OCI-LY1 (cell line): ENCODE results near the gene HMCES.

Experiments
- H2AFZ ChIP-seq: fragments of 200-600 bp; sonication (generic), shearing (Covaris generic); 2 replicates; pipeline ENCODE4 v1.6.0; 2014; ENCODE audit warnings: antibody characterized with exemption, mild to moderate bottlenecking, low read length
- H3F3A ChIP-seq: fragments of 200-600 bp; sonication (generic), shearing (Covaris generic); 2 replicates; pipeline ENCODE4 v1.6.0; 2014; ENCODE audit warnings: mild to moderate bottlenecking, antibody characterized with exemption, low read length, moderate library complexity; ENCODE audit not compliant: insufficient read depth
- H3K27ac ChIP-seq: fragments of 200-600 bp; sonication (generic); 2 replicates; pipeline ENCODE4 v1.5.1; 2014; ENCODE audit warnings: low read length, mixed run types, mild to moderate bottlenecking, low read depth; ENCODE audit not compliant: poor library complexity, severe bottlenecking
- H3K27me3 ChIP-seq: fragments of 200-600 bp; sonication (generic); 2 replicates; pipeline ENCODE4 v1.6.0; 2014; ENCODE audit warnings: antibody characterized with exemption, mild to moderate bottlenecking, low read length, moderate library complexity; ENCODE audit not compliant: insufficient read depth
- H3K36me3 ChIP-seq: fragments of 200-600 bp; sonication (generic); 2 replicates; pipeline ENCODE4 v1.6.1; 2014; ENCODE audit warnings: mild to moderate bottlenecking, antibody characterized with exemption, low read length, moderate library complexity, mixed read lengths; ENCODE audit not compliant: insufficient read depth
- H3K4me1 ChIP-seq: fragments of 200-600 bp; sonication (generic); 2 replicates; pipeline ENCODE4 v1.5.1; 2014; ENCODE audit warnings: mild to moderate bottlenecking, low read length, moderate library complexity; ENCODE audit not compliant: insufficient read depth, severe bottlenecking
- H3K4me2 ChIP-seq: fragments of 200-600 bp; sonication (generic), shearing (Covaris generic); 2 replicates; pipeline ENCODE4 v1.6.1; 2014; ENCODE audit warnings: low read length
- H3K4me3 ChIP-seq: fragments of 200-600 bp; sonication (generic); 2 replicates; pipeline ENCODE4 v1.5.1; 2014; ENCODE audit warnings: low read length, low read depth, mild to moderate bottlenecking, mixed read lengths; ENCODE audit not compliant: poor library complexity, severe bottlenecking
- H3K79me2 ChIP-seq: fragments of 200-600 bp; shearing (Covaris generic); 2 replicates; pipeline ENCODE4 v1.6.1; 2016; ENCODE audit warnings: mixed run types, low read length, mixed read lengths; ENCODE audit not compliant: insufficient read depth
- H3K9ac ChIP-seq: fragments of 200-600 bp; sonication (generic), shearing (Covaris generic); 2 replicates; pipeline ENCODE4 v1.6.1; 2014; ENCODE audit warnings: mild to moderate bottlenecking, low read length, mixed read lengths
- H3K9me2 ChIP-seq: fragments of 200-600 bp; sonication (generic), shearing (Covaris generic); 2 replicates; pipeline ENCODE4 v1.6.1; 2014; ENCODE audit warnings: low read depth, mild to moderate bottlenecking, low read length, mixed read lengths
- H3K9me3 ChIP-seq: fragments of 200-600 bp; shearing (Covaris generic); 2 replicates; pipeline ENCODE4 v1.6.1; 2014; ENCODE audit warnings: low read length, mixed read lengths
- H4K20me1 ChIP-seq: fragments of 200-600 bp; sonication (generic), shearing (Covaris generic); 2 replicates; pipeline ENCODE4 v1.6.0; 2016; ENCODE audit warnings: mild to moderate bottlenecking, low read length; ENCODE audit not compliant: insufficient read depth
- EZH2 ChIP-seq: fragments of 200-600 bp; sonication (generic), shearing (Covaris generic); IDR thresholded peaks from 2 replicates; pipeline ENCODE4 v1.8.0; 2017; ENCODE audit warnings: borderline replicate concordance, mixed run types, mild to moderate bottlenecking, antibody characterized with exemption, low read length, moderate library complexity, mixed read lengths
- TF ChIP-seq, protein P1 (sequence below): fragments of 200-600 bp; sonication (generic), shearing (Covaris generic); IDR thresholded peaks from 2 replicates; pipeline ENCODE4 v1.5.1; 2017; ENCODE audit warnings: mild to moderate bottlenecking, antibody characterized with exemption, low read length, moderate library complexity, mixed read lengths

Gene HMCES

GRCh38 chr3:129317014-129317771 lies 38.5 kb downstream of the HMCES start:
- H3K9me2 ChIP-seq, result no peaks in the 10 kb centered on the region
- H2AFZ ChIP-seq, result no peak overlapping the region
- no peaks in the 10 kb centered on the region for H3K9me3 ChIP-seq
- no peaks in the 10 kb centered on the region for H3F3A ChIP-seq
- peak overlapping the region; percentile 64 for H3K4me2 ChIP-seq
- H3K4me1 ChIP-seq, result peaks cover 26% of the 10 kb centered on the region
- no peak for TF ChIP-seq EZH2
- TF ChIP-seq, protein P1, sequence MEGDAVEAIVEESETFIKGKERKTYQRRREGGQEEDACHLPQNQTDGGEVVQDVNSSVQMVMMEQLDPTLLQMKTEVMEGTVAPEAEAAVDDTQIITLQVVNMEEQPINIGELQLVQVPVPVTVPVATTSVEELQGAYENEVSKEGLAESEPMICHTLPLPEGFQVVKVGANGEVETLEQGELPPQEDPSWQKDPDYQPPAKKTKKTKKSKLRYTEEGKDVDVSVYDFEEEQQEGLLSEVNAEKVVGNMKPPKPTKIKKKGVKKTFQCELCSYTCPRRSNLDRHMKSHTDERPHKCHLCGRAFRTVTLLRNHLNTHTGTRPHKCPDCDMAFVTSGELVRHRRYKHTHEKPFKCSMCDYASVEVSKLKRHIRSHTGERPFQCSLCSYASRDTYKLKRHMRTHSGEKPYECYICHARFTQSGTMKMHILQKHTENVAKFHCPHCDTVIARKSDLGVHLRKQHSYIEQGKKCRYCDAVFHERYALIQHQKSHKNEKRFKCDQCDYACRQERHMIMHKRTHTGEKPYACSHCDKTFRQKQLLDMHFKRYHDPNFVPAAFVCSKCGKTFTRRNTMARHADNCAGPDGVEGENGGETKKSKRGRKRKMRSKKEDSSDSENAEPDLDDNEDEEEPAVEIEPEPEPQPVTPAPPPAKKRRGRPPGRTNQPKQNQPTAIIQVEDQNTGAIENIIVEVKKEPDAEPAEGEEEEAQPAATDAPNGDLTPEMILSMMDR, result no peak
- H3K4me3 ChIP-seq, result peak overlapping the region; percentile 91
- H4K20me1 ChIP-seq, result no peaks in the 10 kb centered on the region
- no peaks in the 10 kb centered on the region for H3K27me3 ChIP-seq
- H3K36me3 ChIP-seq, result peaks cover 15% of the 10 kb centered on the region; the same call in 1 of the 2 replicates
- peak overlapping the region; percentile 95 for H3K9ac ChIP-seq
- H3K27ac ChIP-seq, result peak overlapping the region; percentile 89
- H3K79me2 ChIP-seq, result no peaks in the 10 kb centered on the region

GRCh38 chr3:129317848-129318247 lies 39.2 kb downstream of the HMCES start:
- H3K9ac ChIP-seq, result peak overlapping the region; percentile 95; the same call in 1 of the 2 replicates
- no peaks in the 10 kb centered on the region for H3F3A ChIP-seq
- peaks cover 26% of the 10 kb centered on the region for H3K4me1 ChIP-seq
- no peaks in the 10 kb centered on the region for H3K9me3 ChIP-seq
- no peaks in the 10 kb centered on the region for H4K20me1 ChIP-seq
- no peak overlapping the region for H2AFZ ChIP-seq
- TF ChIP-seq, protein P1, result no peak
- no peak for TF ChIP-seq EZH2
- H3K4me2 ChIP-seq, result peak overlapping the region; percentile 64; the same call in 1 of the 2 replicates
- H3K27me3 ChIP-seq, result no peaks in the 10 kb centered on the region
- peak overlapping the region; percentile 8 for H3K27ac ChIP-seq
- H3K4me3 ChIP-seq, result no peak overlapping the region
- no peaks in the 10 kb centered on the region for H3K79me2 ChIP-seq
- peaks cover 15% of the 10 kb centered on the region; the same call in 1 of the 2 replicates for H3K36me3 ChIP-seq
- no peaks in the 10 kb centered on the region for H3K9me2 ChIP-seq

- Histone ChIP-seq H3K4me3 (no peak overlapping the region), H3K27ac (no peak overlapping the region), H3K4me2 (no peak overlapping the region), H4K20me1 (no peaks in the 10 kb centered on the region), H3K79me2 (no peaks in the 10 kb centered on the region), H3F3A (no peaks in the 10 kb centered on the region), H3K9me2 (no peaks in the 10 kb centered on the region), H2AFZ (no peak overlapping the region), H3K27me3 (no peaks in the 10 kb centered on the region), H3K36me3 (peaks cover 15% of the 10 kb centered on the region; the same call in 1 of the 2 replicates), H3K9ac (no peak overlapping the region), H3K4me1 (peaks cover 23% of the 10 kb centered on the region), H3K9me3 (no peaks in the 10 kb centered on the region)
- TF ChIP-seq, protein P1, result no peak
- no peak for TF ChIP-seq EZH2
Measured at GRCh38 chr3:129318921-129319320, 40.3 kb downstream of the HMCES start.
